HepG2 (cell line): ENCODE data around the gene PATL1. TPM values are rescaled to one million over a fixed set of nuclear protein-coding genes. Genes with fewer than 3 reads are reported as not detected.

ENCODE experiments used
- ATAC-seq: fragments of 200-7000 bp; cut with Tn5 transposase; 3 replicates; pipeline ENCODE4 v1.9.1; 2020; ENCODE audit warnings: mild to moderate bottlenecking, moderate library complexity
- BruUV-seq: library from RNA; stranded (reverse); fragments of 400-500 nt; replicated peaks from 2 replicates; lab custom pipeline; 2021; lab: Mats Ljungman, UMichigan
- CTCF ChIA-PET: fragments of 300-600 bp; formaldehyde crosslinking; extraction: SDS; loops from one replicate; lab custom pipeline; 2021; ENCODE audit warnings: low total read pairs, inconsistent platforms, low intra/inter-chr PET ratio; lab: Yijun Ruan, JAX
- POLR2A ChIA-PET: fragments of 350-600 bp; sonication (Branson Sonifier 250); formaldehyde crosslinking; loops from one replicate; lab custom pipeline; 2020; ENCODE audit warnings: antibody characterized with exemption, inconsistent platforms; lab: Yijun Ruan, JAX
- DNase-seq: peaks from one replicate; pipeline ENCODE4 v3.0.0-alpha.2; 2015; ENCODE audit warnings: low spot score
- FAIRE-seq: peaks from 3 replicates; lab custom pipeline; 2011; peaks lifted over from hg19 to GRCh38; lab: Jason Lieb, UNC
- H2AFZ ChIP-seq: one replicate; pipeline ENCODE4 v1.6.1; 2011; ENCODE audit warnings: low read length, inconsistent platforms
- H3K27ac ChIP-seq: fragments of 300-600 bp; 3 replicates; pipeline ENCODE4 v1.8.0; 2011; ENCODE audit warnings: mixed run types, mild to moderate bottlenecking, mixed read lengths, low read length, inconsistent platforms; ENCODE audit not compliant: insufficient read depth; ENCODE audit errors: extremely low read length
- H3K27me3 ChIP-seq, 2 experiments: fragments of 200-600 bp in 1 of 2; 2 replicates in 1 of 2; 3 replicates in 1 of 2; pipeline versions ENCODE4 v1.6.0 to v1.8.0; 2011; ENCODE audit warnings: low read length in 2 of 2, mild to moderate bottlenecking in 2 of 2, moderate library complexity in 2 of 2, inconsistent platforms in 1 of 2; ENCODE audit not compliant: insufficient read depth in 2 of 2, control insufficient read depth in 1 of 2
- H3K36me3 ChIP-seq, 2 experiments: fragments of 200-600 bp in 1 of 2; replicated peaks in 1 of 2; 2 replicates in 1 of 2; 3 replicates in 1 of 2; pipeline versions ENCODE4 v1.5.1 to v1.8.0; 2011; ENCODE audit warnings: low read length in 2 of 2, inconsistent platforms in 1 of 2; ENCODE audit not compliant: insufficient read depth in 2 of 2, control insufficient read depth in 1 of 2
- H3K4me1 ChIP-seq: 2 replicates; pipeline ENCODE4 v1.5.1; 2012; ENCODE audit warnings: low read length, inconsistent platforms; ENCODE audit not compliant: insufficient read depth
- H3K4me2 ChIP-seq: 2 replicates; pipeline ENCODE4 v1.6.0; 2011; ENCODE audit warnings: low read depth, low read length, inconsistent platforms
- H3K4me3 ChIP-seq, 3 experiments: fragments of 200-600 bp in 1 of 3; sonication (generic), shearing (Covaris generic) in 1 of 3; replicated peaks in 1 of 3; 2 replicates each; pipeline ENCODE4 v1.5.1; 2011 to 2016; ENCODE audit warnings: low read length in 3 of 3, inconsistent platforms in 2 of 3, low read depth in 2 of 3, mild to moderate bottlenecking in 2 of 3, control low read depth in 1 of 3, mixed read lengths in 1 of 3; ENCODE audit not compliant: insufficient read depth in 1 of 3
- H3K79me2 ChIP-seq: one replicate; pipeline ENCODE4 v1.6.1; 2011; ENCODE audit warnings: low read length, inconsistent platforms; ENCODE audit not compliant: insufficient read depth
- H3K9ac ChIP-seq: 2 replicates; pipeline ENCODE4 v1.6.0; 2011; ENCODE audit warnings: mild to moderate bottlenecking, low read depth, low read length, inconsistent platforms; ENCODE audit not compliant: insufficient read depth
- H3K9me3 ChIP-seq: 2 replicates; pipeline ENCODE4 v1.5.1; 2012; ENCODE audit warnings: mild to moderate bottlenecking, low read length
- H4K20me1 ChIP-seq: 2 replicates; pipeline ENCODE4 v1.6.0; 2011; ENCODE audit warnings: inconsistent platforms, mild to moderate bottlenecking, low read length, moderate library complexity; ENCODE audit not compliant: insufficient read depth
- ATF2 ChIP-seq: sonication (generic); formaldehyde crosslinking; IDR thresholded peaks from 2 replicates; pipeline ENCODE4 v1.4.0; 2020; ENCODE audit warnings: missing genetic modification reagents
- EEA1 ChIP-seq: sonication (generic); formaldehyde crosslinking; IDR thresholded peaks from 2 replicates; pipeline ENCODE4 v1.5.1; 2020; ENCODE audit warnings: mild to moderate bottlenecking, missing genetic modification reagents, borderline replicate concordance
- POGZ ChIP-seq: sonication (generic); formaldehyde crosslinking; IDR thresholded peaks from 2 replicates; pipeline ENCODE4 v1.4.0; 2020; ENCODE audit warnings: mild to moderate bottlenecking, missing genetic modification reagents
- RARA ChIP-seq: IDR thresholded peaks from 2 replicates; pipeline ENCODE4 v1.6.1; 2016; ENCODE audit warnings: missing genetic modification reagents, missing compliant biosample characterization
- TEAD3 ChIP-seq: optimal IDR thresholded peaks from 2 replicates; pipeline ENCODE3; 2016; ENCODE audit warnings: borderline replicate concordance
- ZBTB38 ChIP-seq: sonication (generic); formaldehyde crosslinking; IDR thresholded peaks from 2 replicates; pipeline ENCODE4 v1.5.1; 2020; ENCODE audit warnings: mild to moderate bottlenecking, missing genetic modification reagents
- ZNF10 ChIP-seq: sonication (generic); formaldehyde crosslinking; IDR thresholded peaks from 2 replicates; pipeline ENCODE4 v1.4.0; 2020; ENCODE audit warnings: mild to moderate bottlenecking, low read depth, missing genetic modification reagents, borderline replicate concordance
- ZSCAN31 ChIP-seq: sonication (generic); formaldehyde crosslinking; IDR thresholded peaks from 2 replicates; pipeline ENCODE4 v1.5.0; 2020; ENCODE audit warnings: low read depth, mild to moderate bottlenecking, missing genetic modification reagents
- WGBS: methylation state at CpG from one replicate; pipeline ENCODE4 v1.1.6; 2017; ENCODE audit warnings: low lambda C conversion rate; 5-methylcytosine and 5-hydroxymethylcytosine counted together
- in situ Hi-C: cut with HindIII; loops from 2 replicates; pipeline ENCODE4 v1.10.0; 2017; ENCODE audit warnings: low pct_unique_long_range_greater_than_20kb; ENCODE audit not compliant: extremely low pct_ligation_motif_present
- intact Hi-C: fragments of 100-400 bp; cut with micrococcal nuclease; formaldehyde crosslinking; loops from one replicate; pipeline ENCODE4 v1.10.0; 2022; ENCODE audit not compliant: unreplicated experiment
- polyA plus RNA-seq, 8 experiments: library from polyadenylated mRNA; depleted of rRNA in 3 of 8; stranded (reverse) in 7 of 8; unstranded in 1 of 8; fragments of >200 nt; fragmentation: Illumina TruSeq in 4 of 8; extraction: Trizol in 4 of 8; gene quantifications; 2 replicates each; pipeline versions ENCODE4 v1.2.1 to v1.2.3, GENCODE V29; 2011 to 2016; ENCODE audit warnings: low read depth in 4 of 8, missing spikeins in 1 of 8, mixed read lengths in 1 of 8; ENCODE audit not compliant: insufficient read depth in 1 of 8
- total RNA-seq, 5 experiments: library from RNA; depleted of rRNA; stranded (reverse); fragments of >200 nt; fragmentation: Illumina TruSeq; extraction: Trizol; gene quantifications; 2 replicates each; pipeline ENCODE4 v1.2.3, GENCODE V29; 2016; ENCODE audit warnings: low read depth in 1 of 5
- TF ChIP-seq, protein P1 (sequence below): IDR thresholded peaks from 2 replicates; pipeline ENCODE4 v1.4.0; 2020; ENCODE audit warnings: mild to moderate bottlenecking, missing genetic modification reagents
- TF ChIP-seq, protein P2 (sequence below): sonication (generic); formaldehyde crosslinking; IDR thresholded peaks from 2 replicates; pipeline ENCODE4 v1.9.0; 2022; ENCODE audit warnings: low read depth, missing genetic modification reagents

PATL1 gene
- total and polyA plus RNA-seq, 2 of the 13 experiments (the other 11 are each of a cell fraction or from before 2014, with no cell fraction given), result 12.9 to 26.8 TPM

DNA sequence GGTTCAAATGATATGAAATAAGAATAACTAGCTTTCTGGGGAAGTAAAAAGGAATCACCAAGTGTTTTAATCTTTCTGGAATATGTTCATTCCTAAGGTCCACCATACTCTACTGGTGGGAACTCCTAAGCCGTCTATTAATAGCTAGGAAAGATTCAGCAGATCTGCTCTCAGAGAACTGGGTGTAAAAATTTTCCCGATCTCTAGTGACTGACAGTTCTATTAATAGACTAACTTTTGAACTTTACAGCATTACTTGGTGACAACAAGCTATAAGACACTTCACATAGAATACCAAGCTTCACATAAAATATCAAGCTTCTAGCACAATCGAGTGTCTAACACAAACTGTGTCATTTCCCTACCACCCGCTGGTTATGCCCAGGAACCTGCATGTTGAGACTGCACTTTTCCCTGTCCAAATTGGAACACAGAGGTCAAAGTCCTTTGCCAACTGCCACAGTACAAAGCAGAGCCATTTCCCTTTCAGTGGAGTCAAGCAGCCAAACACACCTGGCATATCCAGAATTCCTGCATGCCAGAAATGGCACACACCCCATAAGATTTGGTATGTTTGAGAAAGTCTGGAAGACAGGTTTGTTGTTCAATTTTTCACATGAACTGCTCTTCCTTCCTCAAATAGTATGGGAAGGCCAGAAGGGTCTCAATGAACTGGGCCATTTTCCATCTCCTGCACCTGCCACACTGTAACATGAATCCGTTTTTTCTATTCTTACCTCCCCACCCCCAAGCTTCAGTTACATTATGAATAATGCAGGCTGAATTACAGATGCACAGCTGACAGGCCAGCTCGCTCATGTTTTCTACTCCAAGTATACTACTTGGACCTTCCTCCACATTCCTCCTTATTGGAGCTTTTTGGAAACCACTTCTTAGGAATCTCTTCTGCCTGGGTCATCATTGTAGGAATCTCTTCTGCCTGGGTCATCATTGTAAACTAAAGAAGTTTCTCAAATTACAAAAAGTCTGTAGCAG is 57.0 kb downstream of the PATL1 start:
- in situ Hi-C loops, result no loop called here
- peak; percentile 21 for FAIRE-seq
- H3K4me2 ChIP-seq, result peak overlapping the region; percentile 52
- ChIA-PET POLR2A (interaction anchor here (1.2 kb wide), 1 partner anchor 55 kb away, joined by 3 read pairs; no protein-coding TSS in a partner anchor), CTCF (no interaction called here)
- H3K36me3 ChIP-seq, result peaks cover 16 to 40% of the 10 kb centered on the region in 2 experiments
- H4K20me1 ChIP-seq, result peaks cover 8% of the 10 kb centered on the region
- no peak for ATAC-seq
- no peaks in the 10 kb centered on the region for H3K9me3 ChIP-seq
- no peak overlapping the region for H2AFZ ChIP-seq
- H3K79me2 ChIP-seq, result peaks cover 41% of the 10 kb centered on the region
- H3K4me1 ChIP-seq, result peaks cover 37% of the 10 kb centered on the region
- WGBS, result 76% methylated on average over 6 of the region's 6 CpGs
- H3K9ac ChIP-seq, result peak overlapping the region; percentile 17; the same call in 1 of the 2 replicates
- no TSS peak for BruUV-seq
- H3K27me3 ChIP-seq, result no peaks in the 10 kb centered on the region; a peak in 1 of 5 replicates
- DNase-seq, result peak; percentile 52
- peak overlapping the region; percentile 17 for H3K27ac ChIP-seq
- intact Hi-C loops, result no loop called here
- H3K4me3 ChIP-seq, result no peak overlapping the region
- peak; percentile 16 for TF ChIP-seq TEAD3 (CRISPR knock-in tag)
- no peak for TF ChIP-seq ATF2 (CRISPR knock-in tag)
- no peak for TF ChIP-seq EEA1
- 0 out of 2 replicates have a peak, but pooled peaks have one; percentile 28 for TF ChIP-seq ZSCAN31 (CRISPR knock-in tag)
- no peak for TF ChIP-seq ZNF10 (CRISPR knock-in tag)
- TF ChIP-seq POGZ (CRISPR knock-in tag), result peak; percentile 45; the same call in 1 of the 2 replicates
- TF ChIP-seq, protein P1, sequence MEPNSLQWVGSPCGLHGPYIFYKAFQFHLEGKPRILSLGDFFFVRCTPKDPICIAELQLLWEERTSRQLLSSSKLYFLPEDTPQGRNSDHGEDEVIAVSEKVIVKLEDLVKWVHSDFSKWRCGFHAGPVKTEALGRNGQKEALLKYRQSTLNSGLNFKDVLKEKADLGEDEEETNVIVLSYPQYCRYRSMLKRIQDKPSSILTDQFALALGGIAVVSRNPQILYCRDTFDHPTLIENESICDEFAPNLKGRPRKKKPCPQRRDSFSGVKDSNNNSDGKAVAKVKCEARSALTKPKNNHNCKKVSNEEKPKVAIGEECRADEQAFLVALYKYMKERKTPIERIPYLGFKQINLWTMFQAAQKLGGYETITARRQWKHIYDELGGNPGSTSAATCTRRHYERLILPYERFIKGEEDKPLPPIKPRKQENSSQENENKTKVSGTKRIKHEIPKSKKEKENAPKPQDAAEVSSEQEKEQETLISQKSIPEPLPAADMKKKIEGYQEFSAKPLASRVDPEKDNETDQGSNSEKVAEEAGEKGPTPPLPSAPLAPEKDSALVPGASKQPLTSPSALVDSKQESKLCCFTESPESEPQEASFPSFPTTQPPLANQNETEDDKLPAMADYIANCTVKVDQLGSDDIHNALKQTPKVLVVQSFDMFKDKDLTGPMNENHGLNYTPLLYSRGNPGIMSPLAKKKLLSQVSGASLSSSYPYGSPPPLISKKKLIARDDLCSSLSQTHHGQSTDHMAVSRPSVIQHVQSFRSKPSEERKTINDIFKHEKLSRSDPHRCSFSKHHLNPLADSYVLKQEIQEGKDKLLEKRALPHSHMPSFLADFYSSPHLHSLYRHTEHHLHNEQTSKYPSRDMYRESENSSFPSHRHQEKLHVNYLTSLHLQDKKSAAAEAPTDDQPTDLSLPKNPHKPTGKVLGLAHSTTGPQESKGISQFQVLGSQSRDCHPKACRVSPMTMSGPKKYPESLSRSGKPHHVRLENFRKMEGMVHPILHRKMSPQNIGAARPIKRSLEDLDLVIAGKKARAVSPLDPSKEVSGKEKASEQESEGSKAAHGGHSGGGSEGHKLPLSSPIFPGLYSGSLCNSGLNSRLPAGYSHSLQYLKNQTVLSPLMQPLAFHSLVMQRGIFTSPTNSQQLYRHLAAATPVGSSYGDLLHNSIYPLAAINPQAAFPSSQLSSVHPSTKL (CRISPR knock-in tag), result 0 out of 2 replicates have a peak, but pooled peaks have one; percentile 13
- TF ChIP-seq ZBTB38, result 0 out of 2 replicates have a peak, but pooled peaks have one; percentile 43
- TF ChIP-seq RARA (CRISPR knock-in tag), result 0 out of 2 replicates have a peak, but pooled peaks have one; percentile 9
- TF ChIP-seq, protein P2, sequence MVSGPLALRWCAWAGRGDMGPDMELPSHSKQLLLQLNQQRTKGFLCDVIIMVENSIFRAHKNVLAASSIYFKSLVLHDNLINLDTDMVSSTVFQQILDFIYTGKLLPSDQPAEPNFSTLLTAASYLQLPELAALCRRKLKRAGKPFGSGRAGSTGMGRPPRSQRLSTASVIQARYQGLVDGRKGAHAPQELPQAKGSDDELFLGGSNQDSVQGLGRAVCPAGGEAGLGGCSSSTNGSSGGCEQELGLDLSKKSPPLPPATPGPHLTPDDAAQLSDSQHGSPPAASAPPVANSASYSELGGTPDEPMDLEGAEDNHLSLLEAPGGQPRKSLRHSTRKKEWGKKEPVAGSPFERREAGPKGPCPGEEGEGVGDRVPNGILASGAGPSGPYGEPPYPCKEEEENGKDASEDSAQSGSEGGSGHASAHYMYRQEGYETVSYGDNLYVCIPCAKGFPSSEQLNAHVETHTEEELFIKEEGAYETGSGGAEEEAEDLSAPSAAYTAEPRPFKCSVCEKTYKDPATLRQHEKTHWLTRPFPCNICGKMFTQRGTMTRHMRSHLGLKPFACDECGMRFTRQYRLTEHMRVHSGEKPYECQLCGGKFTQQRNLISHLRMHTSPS, result peak; percentile 43; the same call in 1 of the 2 replicates
